Muscle of back (tissue), 13 donors: Measurements from ENCODE around the gene TLX2. TPM values are rescaled to one million over a fixed set of nuclear protein-coding genes. Genes with fewer than 3 reads are reported as not detected.
A peak's percentile ranks its signal among the peaks of the same experiment; 100 is the strongest.
"Not testable (repeated sequence)": the region's sequence is repeated elsewhere in the genome, so short reads cannot be mapped to it uniquely, and the experiment has no call there.

ENCODE experiments used
- DNase-seq, 3 donors: peaks; one replicate each; pipeline versions ENCODE4 v3.0.0 to v3.0.0-alpha.2; 2013
- long read RNA-seq, 9 donors: transcript quantifications; one replicate each; lab custom pipeline, GENCODE V29; 2026
- polyA plus RNA-seq, 10 donors: library from polyadenylated mRNA; unstranded; fragments of 120-200 nt; gene quantifications; one replicate each; pipeline ENCODE4 v1.2.1, GENCODE V29; 2013; ENCODE audit not compliant: insufficient read length in 10 of 10

Gene TLX2
- under 1 TPM in 2 of 10 donors, not detected in 8; 0.08 to 0.14 TPM for polyA plus RNA-seq
- long read RNA-seq, donor 1, partial matches to known transcripts: 43 of 43 reads
- long read RNA-seq, donor 1, other reads (novel, unspliced or antisense): 0 of 43 reads
- long read RNA-seq, donor 2: 0 reads
- long read RNA-seq, donor 3: 0 reads
- long read RNA-seq, donor 4: 0 reads
- long read RNA-seq, donor 5: 0 reads
- long read RNA-seq, donor 6: 0 reads
- long read RNA-seq, donor 7: 0 reads
- long read RNA-seq, donor 8: 0 reads
- long read RNA-seq, donor 9: 0 reads

- DNase-seq: peak in 1 of 3 donors; percentile 38
These were observed at the start of gene TLX2 for GRCh38 chr2:74514368-74515270. TLX2 (plus strand) TSS chr2:74514450; CDS start chr2:74514807, 357 bp downstream.

- not testable (repeated sequence) for DNase-seq
These were observed 43.5 kb upstream of the TLX2 start for GRCh38 chr2:74470742-74471141.

- DNase-seq: no peak
These were observed 42.8 kb upstream of the TLX2 start for GRCh38 chr2:74471332-74472065.

- DNase-seq: peak; percentile 95 to 98 (median 97)
These were observed 41.9 kb upstream of the TLX2 start, which contains the start of gene MRPL53 for GRCh38 chr2:74472086-74472944. MRPL53 (minus strand) TSS chr2:74472680; CDS start chr2:74472660, 20 bp downstream.

- DNase-seq: no peak
These were observed 41.3 kb upstream of the TLX2 start for GRCh38 chr2:74472945-74473258.

GRCh38 chr2:74474481-74474880, 39.8 kb upstream of the TLX2 start:
- no peak for DNase-seq

GRCh38 chr2:74474899-74475298, 39.4 kb upstream of the TLX2 start:
- no peak for DNase-seq

- DNase-seq: no peak
These were observed 32.8 kb upstream of the TLX2 start for GRCh38 chr2:74481431-74481830.

- DNase-seq: no peak
These were observed 32.1 kb upstream of the TLX2 start for GRCh38 chr2:74481961-74482800.

GRCh38 chr2:74482801-74483674, 31.2 kb upstream of the TLX2 start, which contains the start of the genes CCDC142 and TTC31:
CCDC142 (minus strand) TSS chr2:74482998; CDS start chr2:74482837, 161 bp downstream.
TTC31 (plus strand) TSS chr2:74483081; CDS start chr2:74483096, 15 bp downstream.
- peak; percentile 97 to 99 (median 97) for DNase-seq

GRCh38 chr2:74483675-74484164, 30.5 kb upstream of the TLX2 start:
- DNase-seq: not testable (repeated sequence)

- no peak for DNase-seq
These were observed 28.1 kb upstream of the TLX2 start for GRCh38 chr2:74486141-74486540.

- no peak for DNase-seq
These were observed 25.4 kb upstream of the TLX2 start for GRCh38 chr2:74488643-74489481.

- no peak for DNase-seq
These were observed 24.3 kb upstream of the TLX2 start for GRCh38 chr2:74489906-74490305.

- DNase-seq: no peak
These were observed 22.4 kb upstream of the TLX2 start for GRCh38 chr2:74491648-74492544.

GRCh38 chr2:74493546-74493945, 20.7 kb upstream of the TLX2 start:
- no peak for DNase-seq

GRCh38 chr2:74495440-74495839, 18.8 kb upstream of the TLX2 start:
- no peak for DNase-seq
